IPS-11a (cell line): ENCODE results near the gene FHL1.
"Not testable (repeated sequence)": the region's sequence is repeated elsewhere in the genome, so short reads cannot be mapped to it uniquely, and the experiment has no call there.

ENCODE experiments used
- H3K4me3 ChIP-seq: one replicate; pipeline ENCODE4 v1.5.1; 2013; ENCODE audit warnings: low read depth, low read length, control low read depth

The FHL1 gene

DNA sequence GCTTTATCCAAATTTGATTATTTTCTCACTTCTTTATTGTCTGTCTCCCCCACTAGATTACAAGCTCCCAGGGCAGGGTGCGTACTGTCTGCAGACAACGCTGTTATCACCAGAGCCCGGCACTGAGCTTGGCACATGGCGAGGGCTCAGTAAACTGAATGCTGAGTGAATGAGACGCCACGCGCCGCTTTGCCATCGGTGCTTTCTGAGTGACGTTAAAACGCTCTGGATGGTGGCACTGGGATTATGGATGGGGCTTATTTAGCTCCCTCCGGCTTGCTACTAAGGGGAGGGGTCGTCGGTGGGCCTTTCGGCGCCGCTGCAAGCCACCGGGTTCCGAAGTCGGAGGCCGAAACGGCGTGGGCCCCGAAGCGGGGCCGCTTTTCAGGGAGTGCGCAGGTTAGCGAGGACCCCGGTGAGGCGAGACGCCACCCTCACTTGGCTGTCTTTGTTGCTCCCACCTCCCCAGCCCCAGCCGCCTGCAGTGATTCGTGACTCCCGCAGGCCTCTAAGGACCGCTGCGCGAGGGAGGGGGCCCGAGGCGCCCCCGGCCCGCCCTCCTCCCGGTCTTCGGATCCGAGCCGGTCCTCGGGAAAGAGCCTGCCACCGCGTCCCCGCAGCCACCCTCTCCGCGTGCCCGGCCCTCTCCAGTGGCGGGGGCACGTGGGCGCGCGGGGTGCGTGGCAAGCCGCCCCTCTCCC is 569 bp upstream of the FHL1 start:
- peak overlapping the region; percentile 39 for H3K4me3 ChIP-seq

DNA sequence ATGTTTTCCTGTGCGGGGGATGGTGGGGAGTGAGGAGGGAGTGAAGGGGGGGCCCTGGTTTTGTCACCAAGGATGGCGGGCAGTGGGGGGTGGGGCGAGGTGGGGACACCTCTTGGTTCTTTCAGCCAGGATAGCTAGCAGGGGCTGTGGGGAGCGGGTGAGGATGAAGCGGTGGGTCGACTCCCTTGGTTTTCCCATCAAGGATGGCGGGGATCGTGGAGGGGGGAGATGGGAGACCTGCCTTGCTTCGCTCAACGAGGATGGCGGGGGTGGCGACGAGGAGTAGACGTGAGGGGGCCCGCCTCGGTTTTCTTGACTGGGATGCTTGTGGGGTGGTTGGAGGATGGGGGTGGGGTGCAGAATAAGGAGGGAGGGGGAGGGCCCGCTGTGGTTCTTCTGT is 643 bp downstream of the FHL1 start:
- H3K4me3 ChIP-seq, result peak overlapping the region; percentile 43

- peak overlapping the region; percentile 10 for H3K4me3 ChIP-seq
Measured at GRCh38 chrX:136148391-136148790, 1.1 kb downstream of the FHL1 start.

DNA sequence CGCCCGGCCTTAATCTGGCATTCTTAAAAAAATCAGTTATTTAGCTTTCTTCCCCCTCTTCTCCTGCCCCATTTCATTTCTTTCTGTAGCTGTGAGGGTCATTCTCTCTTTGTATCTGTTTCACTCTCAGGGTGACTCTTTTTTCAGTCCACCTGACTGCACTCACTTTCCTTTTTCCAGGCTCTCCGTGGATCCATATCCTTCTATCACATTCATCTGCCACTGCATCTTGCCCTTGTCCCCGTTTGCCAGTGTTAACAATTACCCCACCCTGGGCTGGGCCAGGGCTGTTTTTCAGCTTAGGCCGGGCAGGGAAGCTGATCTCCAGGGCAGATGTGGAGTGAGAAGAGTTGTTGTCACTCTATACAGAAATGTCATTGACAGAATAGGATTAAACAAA is 7.7 kb downstream of the FHL1 start:
- H3K4me3 ChIP-seq, result no peak overlapping the region

DNA sequence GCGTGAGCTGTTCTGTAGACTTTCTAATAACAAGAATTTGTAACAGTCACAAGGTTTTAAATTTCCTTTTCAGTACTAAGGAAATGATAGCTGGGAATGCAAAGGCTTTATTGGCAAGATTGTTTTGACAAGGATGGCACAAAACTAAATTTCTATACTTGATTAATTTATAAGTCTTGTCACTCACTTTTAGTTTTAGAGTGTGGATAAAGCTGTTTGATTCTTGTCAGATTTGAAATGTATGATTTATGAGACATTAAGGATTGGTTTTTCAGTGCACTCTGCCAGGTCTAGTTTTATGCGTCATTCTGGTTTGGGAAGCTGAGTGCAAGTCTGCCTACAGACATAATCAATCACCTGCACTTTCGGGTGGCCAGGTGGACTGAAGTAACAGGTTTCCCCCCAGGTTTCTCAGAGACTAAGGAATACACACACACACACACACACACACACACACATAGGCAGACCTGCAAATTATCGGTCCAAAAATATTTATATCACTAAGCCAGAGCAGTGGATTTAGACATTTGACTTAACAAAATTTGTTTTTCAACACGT is 9.3 kb downstream of the FHL1 start:
- no peak overlapping the region for H3K4me3 ChIP-seq

DNA sequence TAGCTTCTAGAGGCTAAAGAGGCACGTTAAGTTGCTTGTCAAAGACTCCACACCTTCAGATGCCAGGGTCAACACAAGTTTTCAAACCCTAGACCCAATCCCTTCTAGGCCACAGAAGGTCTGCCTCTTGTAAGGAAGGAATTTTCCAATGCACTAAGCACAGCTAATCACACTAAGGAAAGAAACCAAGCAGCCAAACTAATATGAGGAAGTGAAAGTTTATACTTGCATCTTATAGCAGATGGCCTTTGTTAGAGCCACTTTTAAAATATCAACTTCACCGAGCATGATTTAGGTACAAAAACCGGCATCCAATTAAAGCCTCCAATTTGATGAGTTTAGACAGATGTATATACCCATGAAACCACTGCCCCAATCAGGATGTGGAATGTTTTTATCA is 9.9 kb downstream of the FHL1 start:
- no peak overlapping the region for H3K4me3 ChIP-seq

DNA sequence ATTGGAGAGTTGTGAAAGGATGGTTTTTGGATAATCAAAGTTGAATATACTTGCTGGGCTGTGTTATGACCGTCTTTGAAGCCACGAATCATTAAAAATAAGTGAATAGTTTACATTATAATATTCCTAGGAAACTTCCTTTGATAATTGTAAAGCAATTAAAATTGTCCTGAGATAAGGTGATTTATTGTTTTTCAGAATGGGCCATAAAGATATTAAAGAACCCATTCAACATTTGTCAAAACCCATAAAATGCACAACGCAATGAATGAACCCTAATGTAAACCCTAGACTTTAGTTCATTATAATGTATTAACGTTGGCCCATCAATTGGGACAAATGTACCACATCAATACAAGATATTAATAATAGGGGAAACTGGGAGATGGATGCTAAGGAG is 11.4 kb downstream of the FHL1 start:
- H3K4me3 ChIP-seq, result no peak overlapping the region

GRCh38 chrX:136159611-136160025 is 12.3 kb downstream of the FHL1 start:
- H3K4me3 ChIP-seq, result no peak overlapping the region

- no peak overlapping the region for H3K4me3 ChIP-seq
Measured at GRCh38 chrX:136162827-136163570, 15.7 kb downstream of the FHL1 start.

GRCh38 chrX:136163689-136164088 is 16.4 kb downstream of the FHL1 start:
- no peak overlapping the region for H3K4me3 ChIP-seq

DNA sequence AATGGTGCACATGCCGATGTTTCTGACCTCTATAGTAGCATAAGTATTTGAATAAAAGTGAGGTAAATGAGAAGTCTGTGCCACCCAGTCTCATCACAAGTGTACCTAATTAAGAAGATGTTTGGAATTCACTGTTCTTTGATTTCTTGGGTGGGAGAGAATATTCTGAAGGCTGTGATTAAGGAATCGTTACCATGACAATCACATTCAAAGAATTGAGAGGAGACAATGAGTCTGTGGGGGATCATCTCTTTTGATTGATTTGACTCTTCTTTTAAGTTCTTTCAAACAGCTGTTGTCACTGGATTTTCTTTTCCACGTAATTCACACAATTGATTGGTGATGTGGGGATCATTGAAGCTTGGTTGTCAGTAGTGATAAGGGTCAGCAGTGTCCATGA is 18.1 kb downstream of the FHL1 start:
- no peak overlapping the region for H3K4me3 ChIP-seq

DNA sequence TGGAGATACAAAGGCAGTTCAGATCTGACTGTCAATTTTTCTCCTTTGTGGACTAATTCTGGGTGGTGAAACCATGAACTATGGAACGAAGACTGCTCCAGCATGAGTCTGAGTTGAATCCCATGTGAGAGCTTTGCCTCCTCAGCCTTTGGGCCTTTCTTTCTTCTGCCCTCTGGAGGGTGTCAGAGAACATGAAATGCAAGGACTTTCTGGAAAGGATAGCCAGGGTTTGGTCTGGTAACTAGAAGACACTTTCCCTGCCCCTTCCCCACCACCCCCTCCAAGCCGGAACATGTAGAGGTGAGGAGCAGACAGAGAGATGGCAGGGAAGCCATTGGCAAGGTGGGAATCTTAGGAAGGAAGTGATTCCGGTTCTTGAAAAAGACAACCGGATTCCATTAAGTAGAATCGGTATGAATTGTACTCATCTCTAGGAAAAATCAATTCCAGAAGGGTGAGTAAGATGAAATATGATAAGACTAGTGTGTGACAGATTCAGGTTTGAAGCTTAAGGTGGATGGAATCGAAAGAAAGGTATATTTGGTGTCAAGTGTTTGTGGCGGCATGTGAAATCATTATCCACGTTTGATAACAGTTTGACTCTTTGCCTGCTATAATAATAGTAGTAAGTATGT is 19.0 kb downstream of the FHL1 start:
- no peak overlapping the region for H3K4me3 ChIP-seq

GRCh38 chrX:136167989-136168388 is 20.7 kb downstream of the FHL1 start:
- H3K4me3 ChIP-seq, result not testable (repeated sequence)

GRCh38 chrX:136168929-136169735 is 21.8 kb downstream of the FHL1 start:
- no peak overlapping the region for H3K4me3 ChIP-seq

DNA sequence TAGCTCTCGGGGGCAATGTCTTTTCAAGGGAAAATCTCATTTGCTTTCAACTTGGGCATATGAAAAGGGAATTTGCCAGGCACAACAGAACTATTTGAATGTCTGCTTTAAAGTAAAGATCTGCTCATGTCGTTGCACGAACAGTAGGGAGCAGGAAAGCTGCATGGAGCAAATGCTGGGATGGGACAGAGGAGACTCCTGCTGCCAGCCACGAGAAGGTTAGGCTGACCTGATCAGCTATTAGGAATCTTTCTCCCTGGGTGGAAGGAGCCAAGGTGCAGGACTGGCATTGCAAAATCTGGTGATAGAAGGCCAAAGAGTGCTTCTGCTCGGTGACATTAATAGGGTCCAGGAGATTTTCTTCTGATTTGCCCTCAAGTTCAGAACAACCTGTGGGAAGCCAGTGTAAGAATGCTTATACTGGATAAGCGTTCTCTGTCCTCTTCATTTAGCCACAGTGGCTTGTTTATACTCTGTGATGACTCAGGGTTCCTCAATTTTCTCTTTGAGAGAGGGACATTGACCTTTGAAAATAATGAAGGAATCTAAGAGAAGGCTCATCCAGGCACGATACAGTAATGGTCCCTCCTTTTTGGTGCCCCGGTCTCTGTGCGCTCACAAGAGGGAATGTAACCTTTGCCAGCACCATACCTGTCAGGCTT is 22.9 kb downstream of the FHL1 start:
- no peak overlapping the region for H3K4me3 ChIP-seq

- no peak overlapping the region for H3K4me3 ChIP-seq
Measured at GRCh38 chrX:136171420-136171819, 24.1 kb downstream of the FHL1 start.

GRCh38 chrX:136176399-136176825 is 29.1 kb downstream of the FHL1 start:
- H3K4me3 ChIP-seq, result no peak overlapping the region

DNA sequence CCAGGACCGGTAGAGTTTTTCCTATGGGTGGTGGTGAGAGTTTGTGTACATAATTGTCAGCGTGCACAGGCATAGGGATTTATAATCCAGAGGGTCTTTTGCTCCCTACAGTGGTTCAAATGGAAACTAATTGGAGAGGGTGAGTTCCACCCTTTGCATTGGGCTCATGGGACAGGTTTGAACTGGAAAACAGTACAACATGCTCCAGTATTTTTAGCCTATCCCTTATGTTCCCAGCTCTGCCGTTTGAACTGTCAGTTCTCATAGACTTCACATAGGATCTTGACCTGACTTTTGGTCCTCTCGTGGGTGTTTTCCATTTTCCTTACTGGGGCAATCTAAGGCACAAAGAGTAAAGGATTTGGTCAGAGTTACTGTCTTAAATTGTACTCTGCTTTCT is 31.8 kb downstream of the FHL1 start:
- H3K4me3 ChIP-seq, result no peak overlapping the region

- no peak overlapping the region for H3K4me3 ChIP-seq
Measured at GRCh38 chrX:136182414-136182813, 35.1 kb downstream of the FHL1 start.

DNA sequence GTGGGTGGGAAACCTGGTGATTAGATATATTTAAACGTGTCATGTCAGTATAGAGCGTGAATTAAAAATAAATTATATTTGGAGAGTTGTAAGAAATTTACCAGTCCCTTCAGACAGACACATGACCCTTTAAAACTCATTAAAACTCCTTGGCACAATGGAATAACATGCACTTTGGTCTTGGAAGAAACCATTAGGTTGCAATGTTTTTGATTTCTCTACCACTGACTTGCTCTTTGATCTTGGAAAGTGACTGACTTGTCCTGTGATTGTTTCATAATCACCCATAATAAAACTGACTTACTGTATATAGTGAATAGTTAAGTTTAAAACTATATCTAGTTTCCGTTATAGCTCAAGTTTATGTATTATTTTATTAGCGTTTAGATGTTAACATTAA is 35.8 kb downstream of the FHL1 start:
- H3K4me3 ChIP-seq, result no peak overlapping the region
